T-helper 1 cell treated with Interleukin-12 subunit alpha and Interleukin-12 subunit beta and Interleukin-4 antibody, amounts not matched to agents 30 μg/mL and 1 μg/mL, for 36 hours (primary cell): ENCODE measurements around the gene SUSD6.

Experiments
- H3K27ac Mint-ChIP-seq: one replicate; pipeline ENCODE4 v1.8.0; 2021; ENCODE audit warnings: mild to moderate bottlenecking, mixed read lengths
- H3K27me3 Mint-ChIP-seq: one replicate; pipeline ENCODE4 v1.8.0; 2021; ENCODE audit warnings: low read depth, mixed read lengths
- H3K36me3 Mint-ChIP-seq: one replicate; pipeline ENCODE4 v1.8.0; 2021; ENCODE audit warnings: low read depth, mixed read lengths
- H3K4me1 Mint-ChIP-seq: one replicate; pipeline ENCODE4 v1.8.0; 2021; ENCODE audit warnings: low read depth, mixed read lengths
- H3K4me3 Mint-ChIP-seq: one replicate; pipeline ENCODE4 v1.8.0; 2021; ENCODE audit warnings: mild to moderate bottlenecking, moderate library complexity, mixed read lengths
- H3K9me3 Mint-ChIP-seq: one replicate; pipeline ENCODE4 v1.8.0; 2021; ENCODE audit warnings: mixed read lengths

The SUSD6 gene

GRCh38 chr14:69660344-69661193, 49.2 kb downstream of the SUSD6 start:
- no peaks in the 10 kb centered on the region for H3K27me3 Mint-ChIP-seq
- H3K27ac Mint-ChIP-seq: peak overlapping the region; percentile 86
- H3K36me3 Mint-ChIP-seq: peaks cover 38% of the 10 kb centered on the region
- peak overlapping the region; percentile 5 for H3K4me3 Mint-ChIP-seq
- peaks cover 85% of the 10 kb centered on the region for H3K4me1 Mint-ChIP-seq
- H3K9me3 Mint-ChIP-seq: no peaks in the 10 kb centered on the region

DNA sequence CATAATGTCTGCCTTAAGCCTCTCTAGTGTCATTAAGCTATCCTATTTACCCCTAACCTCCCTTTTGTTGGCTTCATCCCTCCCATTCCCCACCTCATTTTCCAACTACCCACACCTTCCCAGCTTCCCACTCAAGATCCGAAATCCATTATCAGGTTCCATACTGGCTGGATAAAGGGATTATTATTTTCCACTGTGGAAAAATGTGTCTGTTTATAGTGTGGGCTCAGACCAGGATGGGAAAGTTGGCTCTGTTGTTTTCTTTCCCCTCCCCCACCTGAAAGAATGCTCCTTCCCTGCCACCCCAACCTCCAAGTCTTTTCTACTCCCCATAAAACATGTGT, 49.8 kb downstream of the SUSD6 start:
- peaks cover 44% of the 10 kb centered on the region for H3K36me3 Mint-ChIP-seq
- peak overlapping the region; percentile 86 for H3K27ac Mint-ChIP-seq
- H3K4me3 Mint-ChIP-seq: peak overlapping the region; percentile 5
- no peaks in the 10 kb centered on the region for H3K9me3 Mint-ChIP-seq
- peaks cover 86% of the 10 kb centered on the region for H3K4me1 Mint-ChIP-seq
- no peaks in the 10 kb centered on the region for H3K27me3 Mint-ChIP-seq

DNA sequence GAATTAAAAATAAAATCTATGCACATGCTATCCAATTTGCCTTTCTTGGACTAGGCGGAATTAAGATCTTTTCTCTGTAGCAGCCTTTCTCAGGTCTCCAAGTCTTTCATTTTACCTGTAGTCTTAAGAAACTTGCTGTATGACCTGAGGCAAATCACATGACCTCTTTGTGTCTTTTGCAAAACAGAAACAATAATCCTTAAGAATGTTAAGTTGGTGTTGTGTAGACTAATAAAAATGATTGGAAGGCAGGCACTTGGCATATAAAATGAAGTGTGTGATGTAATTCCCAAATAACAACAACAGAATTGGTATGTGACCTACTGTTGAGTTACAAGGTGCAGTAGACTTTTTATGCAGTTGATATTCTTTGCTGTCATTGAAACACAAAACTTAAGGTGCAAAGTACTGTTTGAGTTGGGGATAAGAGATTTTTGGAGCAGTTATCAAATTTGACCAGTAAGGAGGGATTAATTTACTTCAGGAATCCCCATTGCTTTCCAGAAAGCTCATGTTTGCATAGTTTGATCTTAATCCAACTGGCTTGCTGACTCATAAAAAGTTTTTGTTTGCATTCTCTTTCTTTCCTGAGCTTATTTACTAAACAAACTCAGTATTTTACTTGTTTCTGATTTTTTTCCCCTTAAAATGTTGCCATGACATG, 51.4 kb downstream of the SUSD6 start:
- H3K4me3 Mint-ChIP-seq: no peak overlapping the region
- H3K27ac Mint-ChIP-seq: peak overlapping the region; percentile 52
- no peaks in the 10 kb centered on the region for H3K27me3 Mint-ChIP-seq
- peaks cover 88% of the 10 kb centered on the region for H3K4me1 Mint-ChIP-seq
- peaks cover 51% of the 10 kb centered on the region for H3K36me3 Mint-ChIP-seq
- H3K9me3 Mint-ChIP-seq: peaks cover 1% of the 10 kb centered on the region

GRCh38 chr14:69663300-69663643, 51.9 kb downstream of the SUSD6 start:
- H3K4me1 Mint-ChIP-seq: peaks cover 88% of the 10 kb centered on the region
- no peak overlapping the region for H3K4me3 Mint-ChIP-seq
- H3K36me3 Mint-ChIP-seq: peaks cover 52% of the 10 kb centered on the region
- peaks cover 4% of the 10 kb centered on the region for H3K9me3 Mint-ChIP-seq
- H3K27me3 Mint-ChIP-seq: no peaks in the 10 kb centered on the region
- peak overlapping the region; percentile 52 for H3K27ac Mint-ChIP-seq

- Mint-ChIP-seq H3K27me3 (no peaks in the 10 kb centered on the region), H3K27ac (peak overlapping the region; percentile 57), H3K4me1 (peaks cover 85% of the 10 kb centered on the region), H3K4me3 (no peak overlapping the region), H3K36me3 (peaks cover 47% of the 10 kb centered on the region), H3K9me3 (peaks cover 4% of the 10 kb centered on the region)
Measured at GRCh38 chr14:69664265-69664664, 52.9 kb downstream of the SUSD6 start.

DNA sequence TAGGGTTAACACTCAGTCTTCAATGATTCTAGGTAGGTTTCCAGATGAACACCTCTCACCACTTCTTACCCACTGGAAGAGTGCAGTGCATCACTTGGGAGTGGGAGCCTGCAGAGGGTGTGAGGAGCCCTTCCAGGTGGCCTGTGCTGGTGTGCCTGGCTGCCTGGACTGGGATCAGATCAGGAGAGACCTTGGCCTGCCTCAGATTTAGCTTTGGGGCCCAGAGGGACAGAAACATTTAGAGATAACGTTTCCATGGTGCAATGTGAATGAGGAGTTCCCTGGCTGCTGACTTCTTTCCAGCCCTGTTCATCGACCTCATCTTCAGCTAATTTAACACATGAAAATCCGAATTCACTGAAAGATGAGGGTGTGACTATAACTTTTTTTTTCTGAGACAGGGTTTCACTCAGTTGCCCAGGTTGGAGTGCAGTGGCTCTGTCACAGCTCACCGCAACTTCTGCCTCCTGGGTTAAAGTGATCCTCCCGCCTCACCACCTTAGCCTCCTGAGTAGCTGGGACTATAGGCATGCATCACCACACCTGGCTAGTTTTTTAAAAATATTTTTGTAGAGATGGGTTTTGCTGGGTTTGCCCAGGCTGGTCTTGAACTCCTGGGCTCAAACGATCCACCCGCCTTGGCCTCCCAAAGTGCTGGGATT, 53.6 kb downstream of the SUSD6 start:
- Mint-ChIP-seq H3K36me3 (peaks cover 48% of the 10 kb centered on the region), H3K27me3 (no peaks in the 10 kb centered on the region), H3K9me3 (peaks cover 4% of the 10 kb centered on the region), H3K27ac (no peak overlapping the region), H3K4me1 (peaks cover 87% of the 10 kb centered on the region), H3K4me3 (no peak overlapping the region)

- no peak overlapping the region for H3K4me3 Mint-ChIP-seq
- H3K27me3 Mint-ChIP-seq: no peaks in the 10 kb centered on the region
- H3K4me1 Mint-ChIP-seq: peaks cover 87% of the 10 kb centered on the region
- H3K27ac Mint-ChIP-seq: peak overlapping the region; percentile 35
- peaks cover 4% of the 10 kb centered on the region for H3K9me3 Mint-ChIP-seq
- H3K36me3 Mint-ChIP-seq: peaks cover 45% of the 10 kb centered on the region
Measured at GRCh38 chr14:69665631-69666030, 54.2 kb downstream of the SUSD6 start.

- peaks cover 45% of the 10 kb centered on the region for H3K36me3 Mint-ChIP-seq
- peaks cover 87% of the 10 kb centered on the region for H3K4me1 Mint-ChIP-seq
- no peak overlapping the region for H3K4me3 Mint-ChIP-seq
- H3K27me3 Mint-ChIP-seq: no peaks in the 10 kb centered on the region
- peak overlapping the region; percentile 35 for H3K27ac Mint-ChIP-seq
- H3K9me3 Mint-ChIP-seq: peaks cover 4% of the 10 kb centered on the region
Measured at GRCh38 chr14:69666112-69666511, 54.7 kb downstream of the SUSD6 start.

DNA sequence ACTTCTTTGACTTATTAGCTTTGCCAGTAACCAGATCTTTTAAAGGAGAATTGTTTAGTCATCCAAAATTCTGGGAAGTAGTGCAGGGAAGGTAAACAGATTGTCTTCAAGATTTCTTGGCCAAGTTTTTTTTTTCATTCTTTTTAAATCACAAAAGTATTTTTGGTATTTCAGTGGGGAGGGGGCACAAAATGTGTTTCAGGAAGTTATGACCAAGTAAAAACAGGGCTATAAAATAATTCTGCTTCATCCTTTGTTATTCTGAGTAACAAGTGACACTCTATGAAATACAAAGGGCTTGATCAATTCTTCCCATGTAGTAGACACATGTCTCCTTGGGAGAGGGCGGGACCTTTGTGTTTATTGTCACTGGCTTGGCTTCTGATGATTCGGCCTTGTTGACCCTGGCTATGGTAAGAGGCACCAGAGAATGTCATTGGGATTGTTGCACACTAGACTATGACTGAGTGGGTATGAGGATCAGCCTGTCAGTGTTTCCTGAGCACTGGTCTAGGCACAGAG, 55.4 kb downstream of the SUSD6 start:
- Mint-ChIP-seq H3K36me3 (peaks cover 46% of the 10 kb centered on the region), H3K4me1 (peaks cover 88% of the 10 kb centered on the region), H3K27me3 (no peaks in the 10 kb centered on the region), H3K4me3 (peak overlapping the region; percentile 61), H3K9me3 (peaks cover 4% of the 10 kb centered on the region), H3K27ac (peak overlapping the region; percentile 80)

DNA sequence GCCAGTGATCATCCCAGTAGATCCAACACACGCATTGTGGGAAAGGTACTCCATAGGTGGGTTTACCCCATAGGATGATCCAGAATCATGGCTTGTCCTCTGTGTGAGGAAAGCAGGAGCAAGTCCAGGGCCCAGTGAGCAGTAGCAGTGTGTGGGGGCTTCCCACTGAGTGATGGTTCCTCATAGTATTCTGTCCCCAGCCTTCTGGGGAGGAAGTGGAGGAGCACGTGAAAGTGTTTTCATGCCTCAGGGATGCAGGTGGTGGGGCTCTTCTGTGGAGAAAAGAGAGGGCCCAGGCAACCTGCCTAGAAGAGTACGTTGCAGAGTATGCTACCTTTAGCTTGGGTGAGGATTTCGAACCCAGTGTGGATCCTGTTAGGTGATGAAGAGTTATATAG, 56.5 kb downstream of the SUSD6 start:
- H3K27me3 Mint-ChIP-seq: no peaks in the 10 kb centered on the region
- H3K27ac Mint-ChIP-seq: peak overlapping the region; percentile 84
- peak overlapping the region; percentile 59 for H3K4me3 Mint-ChIP-seq
- H3K36me3 Mint-ChIP-seq: peaks cover 42% of the 10 kb centered on the region
- peaks cover 4% of the 10 kb centered on the region for H3K9me3 Mint-ChIP-seq
- H3K4me1 Mint-ChIP-seq: peaks cover 87% of the 10 kb centered on the region

DNA sequence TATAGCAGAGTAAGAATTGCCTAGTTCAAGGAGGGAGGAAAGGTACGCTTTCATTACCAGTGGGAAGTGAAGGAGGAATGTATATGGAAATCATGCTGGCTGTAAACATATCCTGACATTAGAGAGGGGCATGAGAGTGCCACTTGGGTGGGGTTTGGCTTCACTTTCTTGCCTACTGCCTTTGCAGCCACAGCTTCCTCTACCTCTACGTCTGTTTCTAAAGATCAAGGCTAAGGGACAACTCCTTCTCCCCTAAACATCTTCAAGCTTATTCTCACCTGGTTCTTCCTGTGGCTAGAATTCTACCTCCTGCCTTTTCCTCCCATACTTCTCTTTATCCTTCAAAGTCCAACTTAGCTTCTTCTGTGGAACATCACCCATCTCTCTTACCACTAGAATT, 58.0 kb downstream of the SUSD6 start:
- no peaks in the 10 kb centered on the region for H3K27me3 Mint-ChIP-seq
- H3K4me3 Mint-ChIP-seq: peak overlapping the region; percentile 41
- H3K27ac Mint-ChIP-seq: peak overlapping the region; percentile 79
- H3K36me3 Mint-ChIP-seq: peaks cover 41% of the 10 kb centered on the region
- peaks cover 4% of the 10 kb centered on the region for H3K9me3 Mint-ChIP-seq
- peaks cover 88% of the 10 kb centered on the region for H3K4me1 Mint-ChIP-seq

- Mint-ChIP-seq H3K27me3 (no peaks in the 10 kb centered on the region), H3K4me3 (no peak overlapping the region), H3K36me3 (peaks cover 41% of the 10 kb centered on the region), H3K4me1 (peaks cover 89% of the 10 kb centered on the region), H3K27ac (peak overlapping the region; percentile 79), H3K9me3 (peaks cover 4% of the 10 kb centered on the region)
Measured at GRCh38 chr14:69670093-69670492, 58.7 kb downstream of the SUSD6 start.

- Mint-ChIP-seq H3K27me3 (no peaks in the 10 kb centered on the region), H3K27ac (peak overlapping the region; percentile 55), H3K36me3 (peaks cover 36% of the 10 kb centered on the region), H3K9me3 (peaks cover 4% of the 10 kb centered on the region), H3K4me3 (no peak overlapping the region), H3K4me1 (peaks cover 91% of the 10 kb centered on the region)
Measured at GRCh38 chr14:69671365-69672030, 60.1 kb downstream of the SUSD6 start.

DNA sequence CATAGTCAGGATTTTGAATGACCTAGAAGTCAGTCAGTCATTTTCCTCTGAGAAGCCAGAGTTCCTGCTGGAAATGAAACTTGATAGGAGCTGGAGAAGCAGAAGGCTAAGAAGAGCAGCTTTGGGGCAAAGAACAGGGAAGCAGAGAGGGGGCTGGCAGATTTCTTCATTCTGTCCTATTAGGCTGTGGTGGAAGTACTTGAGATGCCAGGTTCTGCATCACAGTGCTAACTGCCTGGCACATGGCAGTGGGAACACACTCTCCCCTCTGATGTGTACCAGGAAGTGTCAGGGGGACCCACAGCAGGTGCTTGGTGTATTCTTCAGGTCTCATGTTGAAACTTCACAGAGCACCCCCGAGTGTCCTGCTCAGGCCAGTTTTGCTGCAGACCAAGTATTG, 61.0 kb downstream of the SUSD6 start:
- Mint-ChIP-seq H3K4me3 (no peak overlapping the region), H3K27ac (peak overlapping the region; percentile 46), H3K36me3 (peaks cover 35% of the 10 kb centered on the region), H3K4me1 (peaks cover 90% of the 10 kb centered on the region), H3K9me3 (peaks cover 4% of the 10 kb centered on the region), H3K27me3 (no peaks in the 10 kb centered on the region)
